HG03060 (cell line): ENCODE measurements around the gene GPR27.

Source experiments
- ATAC-seq: cut with Tn5 transposase; IDR thresholded peaks from one replicate; pipeline ENCODE4 v1.9.1; 2021; ENCODE audit warnings: low read depth, moderate number of reproducible peaks; ENCODE audit not compliant: unreplicated experiment

The GPR27 gene

GRCh38 chr3:71784201-71784913 is 30.7 kb downstream of the GPR27 start:
- ATAC-seq = no peak

GRCh38 chr3:71784914-71785531 is 31.4 kb downstream of the GPR27 start, which contains the start of gene PROK2:
Gene PROK2 (minus strand): TSS chr3:71785148. CDS start chr3:71785052, 96 bp downstream.
- no peak for ATAC-seq

- no peak for ATAC-seq
These were observed 32.0 kb downstream of the GPR27 start for GRCh38 chr3:71785532-71786216.

GRCh38 chr3:71786217-71786549 is 32.5 kb downstream of the GPR27 start:
- ATAC-seq = no peak

GRCh38 chr3:71786551-71786950 is 32.9 kb downstream of the GPR27 start:
- no peak for ATAC-seq

- ATAC-seq = no peak
These were observed 34.3 kb downstream of the GPR27 start for GRCh38 chr3:71787851-71788405.

- no peak for ATAC-seq
These were observed 36.3 kb downstream of the GPR27 start for GRCh38 chr3:71789922-71790321.

- ATAC-seq = no peak
These were observed 38.0 kb downstream of the GPR27 start for GRCh38 chr3:71791634-71792033.

- ATAC-seq = no peak
These were observed 42.6 kb downstream of the GPR27 start for GRCh38 chr3:71796290-71796689.

- ATAC-seq = no peak
These were observed 43.8 kb downstream of the GPR27 start for GRCh38 chr3:71797455-71797854.

GRCh38 chr3:71800023-71800422 is 46.4 kb downstream of the GPR27 start:
- no peak for ATAC-seq

GRCh38 chr3:71801986-71802385 is 48.3 kb downstream of the GPR27 start:
- peak; percentile 82 for ATAC-seq

GRCh38 chr3:71803248-71803647 is 49.6 kb downstream of the GPR27 start:
- ATAC-seq = no peak

- no peak for ATAC-seq
These were observed 51.5 kb downstream of the GPR27 start for GRCh38 chr3:71805199-71805598.

- ATAC-seq = no peak
These were observed 52.0 kb downstream of the GPR27 start for GRCh38 chr3:71805691-71806090.
